MM.1S (cell line): Measurements from ENCODE around the gene TMPRSS7.

ENCODE experiments used
- DNase-seq: peaks from one replicate; pipeline ENCODE4 v3.0.0-alpha.2; 2015
- H2AFZ ChIP-seq: fragments of 300-600 bp; sonication (generic); 2 replicates; pipeline ENCODE4 v1.6.0; 2016; ENCODE audit warnings: antibody characterized with exemption, low read length
- H3F3A ChIP-seq: fragments of 300-600 bp; sonication (generic); 2 replicates; pipeline ENCODE4 v1.6.1; 2016; ENCODE audit warnings: mild to moderate bottlenecking, antibody characterized with exemption, low read length, moderate library complexity, mixed read lengths; ENCODE audit not compliant: insufficient read depth
- H3K27ac ChIP-seq: fragments of 300-600 bp; sonication (generic); 2 replicates; pipeline ENCODE4 v1.5.1; 2016; ENCODE audit warnings: mild to moderate bottlenecking, low read length
- H3K27me3 ChIP-seq: fragments of 300-600 bp; sonication (generic); replicated peaks from 2 replicates; pipeline ENCODE4 v1.6.0; 2016; ENCODE audit warnings: low read length; ENCODE audit not compliant: insufficient read depth
- H3K36me3 ChIP-seq: fragments of 300-600 bp; sonication (generic); replicated peaks from 2 replicates; pipeline ENCODE4 v1.6.1; 2016; ENCODE audit warnings: mild to moderate bottlenecking, low read length, mixed read lengths; ENCODE audit not compliant: insufficient read depth
- H3K4me1 ChIP-seq: fragments of 300-600 bp; sonication (generic); 2 replicates; pipeline ENCODE4 v1.6.1; 2016; ENCODE audit warnings: low read length, mixed read lengths
- H3K4me2 ChIP-seq: fragments of 300-600 bp; sonication (generic); 2 replicates; pipeline ENCODE4 v1.6.0; 2016; ENCODE audit warnings: low read depth, low read length
- H3K4me3 ChIP-seq: fragments of 300-600 bp; sonication (generic); 2 replicates; pipeline ENCODE4 v1.5.1; 2016; ENCODE audit warnings: low read length, mixed read lengths
- H3K79me2 ChIP-seq: fragments of 300-600 bp; sonication (generic); 2 replicates; pipeline ENCODE4 v1.6.1; 2016; ENCODE audit warnings: mixed run types, low read length, mixed read lengths
- H3K9ac ChIP-seq: fragments of 300-600 bp; sonication (generic); 2 replicates; pipeline ENCODE4 v1.6.1; 2016; ENCODE audit warnings: low read length, mixed read lengths
- H3K9me2 ChIP-seq: fragments of 300-600 bp; sonication (generic); replicated peaks from 2 replicates; pipeline ENCODE4 v1.6.1; 2016; ENCODE audit warnings: mild to moderate bottlenecking, low read length, mixed read lengths; ENCODE audit not compliant: insufficient read depth
- H3K9me3 ChIP-seq: fragments of 300-600 bp; sonication (generic); replicated peaks from 2 replicates; pipeline ENCODE4 v1.6.1; 2016; ENCODE audit warnings: mild to moderate bottlenecking, low read length, mixed read lengths; ENCODE audit not compliant: insufficient read depth
- H4K20me1 ChIP-seq: fragments of 300-600 bp; sonication (generic); 2 replicates; pipeline ENCODE4 v1.6.1; 2016; ENCODE audit warnings: mild to moderate bottlenecking, low read length, moderate library complexity, mixed read lengths; ENCODE audit not compliant: insufficient read depth
- EZH2 ChIP-seq: fragments of 300-600 bp; sonication (generic); optimal IDR thresholded peaks from 2 replicates; pipeline ENCODE3; 2017; ENCODE audit warnings: low read depth, mild to moderate bottlenecking, antibody characterized with exemption, low read length, mixed read lengths
- EZH2phosphoT487 ChIP-seq: fragments of 300-600 bp; sonication (generic); IDR thresholded peaks from 2 replicates; pipeline ENCODE4 v1.6.1; 2018; ENCODE audit warnings: antibody characterized with exemption, low read length
- TF ChIP-seq, protein P1 (sequence below): fragments of 300-600 bp; sonication (generic); IDR thresholded peaks from 2 replicates; pipeline ENCODE4 v1.5.1; 2016; ENCODE audit warnings: antibody characterized with exemption, low read length, mixed read lengths

TMPRSS7 gene

DNA sequence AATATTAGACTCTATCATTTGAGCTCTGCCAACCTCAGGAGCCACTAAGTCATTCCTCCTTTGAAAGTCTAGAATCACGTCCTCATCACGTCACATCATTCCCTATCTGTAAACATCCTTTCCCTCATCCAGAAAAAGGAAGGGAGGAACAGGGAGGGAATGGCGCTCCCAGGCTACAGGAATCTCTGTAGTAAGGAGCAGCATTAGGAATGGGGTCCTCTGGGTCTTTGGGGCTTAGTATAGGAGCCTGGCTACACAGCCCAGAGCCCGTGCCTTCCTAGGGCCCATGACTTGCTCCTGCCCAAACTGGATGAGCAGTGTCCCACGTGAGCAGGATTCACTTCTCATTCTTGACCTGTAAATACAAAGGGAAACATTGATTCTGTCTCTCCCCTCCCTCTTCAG lies 34.2 kb upstream of the TMPRSS7 start:
- Histone ChIP-seq H3K4me3 (no peak overlapping the region), H3K9ac (no peak overlapping the region), H3K9me3 (no peaks in the 10 kb centered on the region), H3K4me1 (no peaks in the 10 kb centered on the region), H2AFZ (no peak overlapping the region), H3K9me2 (no peaks in the 10 kb centered on the region), H3F3A (peaks cover 3% of the 10 kb centered on the region; the same call in 1 of the 2 replicates), H3K4me2 (peak overlapping the region; percentile 97; the same call in 1 of the 2 replicates), H3K27me3 (no peaks in the 10 kb centered on the region), H3K79me2 (no peaks in the 10 kb centered on the region), H3K36me3 (no peaks in the 10 kb centered on the region), H4K20me1 (no peaks in the 10 kb centered on the region), H3K27ac (no peak overlapping the region)
- TF ChIP-seq EZH2phosphoT487 (no peak), EZH2 (no peak)
- TF ChIP-seq, protein P1, sequence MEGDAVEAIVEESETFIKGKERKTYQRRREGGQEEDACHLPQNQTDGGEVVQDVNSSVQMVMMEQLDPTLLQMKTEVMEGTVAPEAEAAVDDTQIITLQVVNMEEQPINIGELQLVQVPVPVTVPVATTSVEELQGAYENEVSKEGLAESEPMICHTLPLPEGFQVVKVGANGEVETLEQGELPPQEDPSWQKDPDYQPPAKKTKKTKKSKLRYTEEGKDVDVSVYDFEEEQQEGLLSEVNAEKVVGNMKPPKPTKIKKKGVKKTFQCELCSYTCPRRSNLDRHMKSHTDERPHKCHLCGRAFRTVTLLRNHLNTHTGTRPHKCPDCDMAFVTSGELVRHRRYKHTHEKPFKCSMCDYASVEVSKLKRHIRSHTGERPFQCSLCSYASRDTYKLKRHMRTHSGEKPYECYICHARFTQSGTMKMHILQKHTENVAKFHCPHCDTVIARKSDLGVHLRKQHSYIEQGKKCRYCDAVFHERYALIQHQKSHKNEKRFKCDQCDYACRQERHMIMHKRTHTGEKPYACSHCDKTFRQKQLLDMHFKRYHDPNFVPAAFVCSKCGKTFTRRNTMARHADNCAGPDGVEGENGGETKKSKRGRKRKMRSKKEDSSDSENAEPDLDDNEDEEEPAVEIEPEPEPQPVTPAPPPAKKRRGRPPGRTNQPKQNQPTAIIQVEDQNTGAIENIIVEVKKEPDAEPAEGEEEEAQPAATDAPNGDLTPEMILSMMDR, result no peak
- DNase-seq, result no peak

DNA sequence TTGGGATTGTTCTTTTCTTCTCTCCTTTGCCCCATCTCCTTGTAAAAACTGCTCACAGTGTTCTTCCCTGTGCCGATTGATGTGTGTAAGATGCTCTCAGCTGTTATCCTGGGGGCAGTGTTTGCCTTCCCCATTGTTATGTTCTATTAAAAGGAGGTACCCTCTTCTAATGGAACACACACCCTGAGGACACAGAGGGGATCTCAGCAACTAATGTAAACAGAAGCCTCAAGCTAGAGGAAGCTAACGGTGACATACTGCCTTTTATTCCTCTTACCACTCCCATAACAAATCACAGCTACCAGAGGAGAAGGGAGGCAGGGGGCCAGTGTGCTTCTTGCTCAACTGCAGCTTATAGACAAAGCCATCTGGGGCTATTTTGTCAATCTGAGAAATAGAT lies 33.6 kb upstream of the TMPRSS7 start:
- H3K27ac ChIP-seq, result no peak overlapping the region

GRCh38 chr3:112001526-112001925 lies 33.0 kb upstream of the TMPRSS7 start:
- no peak for TF ChIP-seq EZH2
- TF ChIP-seq EZH2phosphoT487, result no peak
- TF ChIP-seq, protein P1, result no peak
- H3K9me3 ChIP-seq, result no peaks in the 10 kb centered on the region
- H3K4me2 ChIP-seq, result no peak overlapping the region
- no peaks in the 10 kb centered on the region for H3K9me2 ChIP-seq
- H3K27me3 ChIP-seq, result no peaks in the 10 kb centered on the region
- H3K4me1 ChIP-seq, result no peaks in the 10 kb centered on the region
- peaks cover 3% of the 10 kb centered on the region; the same call in 1 of the 2 replicates for H3F3A ChIP-seq
- H3K27ac ChIP-seq, result no peak overlapping the region
- no peak for DNase-seq
- no peaks in the 10 kb centered on the region for H4K20me1 ChIP-seq
- no peak overlapping the region for H3K4me3 ChIP-seq
- H3K36me3 ChIP-seq, result no peaks in the 10 kb centered on the region
- no peaks in the 10 kb centered on the region for H3K79me2 ChIP-seq
- H3K9ac ChIP-seq, result no peak overlapping the region
- H2AFZ ChIP-seq, result no peak overlapping the region

More for the DNA sequence above, 33.6 kb upstream of the TMPRSS7 start:
- no peaks in the 10 kb centered on the region for H3K4me1 ChIP-seq
- no peaks in the 10 kb centered on the region for H3K36me3 ChIP-seq
- no peaks in the 10 kb centered on the region for H3K79me2 ChIP-seq
- no peaks in the 10 kb centered on the region for H3K9me2 ChIP-seq
- H3K4me2 ChIP-seq, result no peak overlapping the region
- no peak for TF ChIP-seq EZH2
- no peak for TF ChIP-seq EZH2phosphoT487
- TF ChIP-seq, protein P1, result no peak
- H3K4me3 ChIP-seq, result no peak overlapping the region
- no peaks in the 10 kb centered on the region for H4K20me1 ChIP-seq
- DNase-seq, result no peak
- H3K9me3 ChIP-seq, result no peaks in the 10 kb centered on the region
- no peak overlapping the region for H2AFZ ChIP-seq
- H3K9ac ChIP-seq, result no peak overlapping the region
- H3F3A ChIP-seq, result peaks cover 3% of the 10 kb centered on the region; the same call in 1 of the 2 replicates
- no peaks in the 10 kb centered on the region for H3K27me3 ChIP-seq
